ENCODE results near the gene TNNC1.

TNNC1 gene

DNA sequence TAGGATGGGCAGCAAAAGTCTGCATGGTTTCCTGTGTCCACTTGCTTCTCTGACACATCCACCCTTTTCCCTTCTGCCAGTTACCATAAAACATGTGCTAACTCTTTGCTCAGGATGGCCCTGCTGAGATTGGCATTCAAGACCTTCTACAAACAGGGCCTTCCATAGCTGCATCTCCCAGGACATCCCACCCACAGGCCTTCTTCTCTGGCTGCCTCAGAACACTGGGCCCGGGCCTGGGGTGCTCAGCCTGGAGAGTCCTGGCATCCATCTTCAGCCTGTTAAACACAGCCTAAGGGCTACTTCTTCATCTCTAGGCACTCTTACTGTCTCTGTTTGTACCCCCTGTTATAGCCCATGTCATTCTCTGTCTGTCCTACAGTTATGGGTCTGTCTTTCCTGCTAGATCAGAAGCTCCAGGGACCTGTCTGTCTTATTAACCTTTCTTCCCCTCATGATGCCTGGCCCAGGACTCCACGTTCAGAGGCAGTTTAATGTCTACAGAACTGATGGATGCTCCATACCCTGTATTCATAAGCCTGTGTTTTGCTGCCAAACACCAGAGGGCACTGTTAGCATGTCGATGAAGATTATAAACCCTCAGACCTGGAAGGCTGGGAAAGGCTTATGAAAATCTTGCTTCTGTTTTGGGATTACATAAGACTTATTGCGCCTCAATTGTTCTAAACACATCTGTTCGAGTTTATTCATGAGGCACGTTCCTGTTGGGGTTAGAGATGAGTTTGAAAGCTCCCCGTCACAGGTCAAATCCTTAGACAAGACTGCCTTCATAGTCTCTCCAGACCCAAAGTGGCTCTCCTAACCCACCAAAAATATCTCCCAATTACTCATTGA lies 25.5 kb downstream of the TNNC1 start:
- no peaks in the 10 kb centered on the region for H3K9me3 Mint-ChIP-seq
- H3K27me3 Mint-ChIP-seq = peaks cover 0 to 4% of the 10 kb centered on the region in 2 donors
- no peak overlapping the region for H3K27ac Mint-ChIP-seq
- no peaks in the 10 kb centered on the region for H3K36me3 Mint-ChIP-seq
- DNase-seq (no peak), ATAC-seq (replicated peaks) (peak; percentile 80 to 89)
- no peak overlapping the region for H3K4me3 Mint-ChIP-seq
- no peaks in the 10 kb centered on the region for H3K4me1 Mint-ChIP-seq

DNA sequence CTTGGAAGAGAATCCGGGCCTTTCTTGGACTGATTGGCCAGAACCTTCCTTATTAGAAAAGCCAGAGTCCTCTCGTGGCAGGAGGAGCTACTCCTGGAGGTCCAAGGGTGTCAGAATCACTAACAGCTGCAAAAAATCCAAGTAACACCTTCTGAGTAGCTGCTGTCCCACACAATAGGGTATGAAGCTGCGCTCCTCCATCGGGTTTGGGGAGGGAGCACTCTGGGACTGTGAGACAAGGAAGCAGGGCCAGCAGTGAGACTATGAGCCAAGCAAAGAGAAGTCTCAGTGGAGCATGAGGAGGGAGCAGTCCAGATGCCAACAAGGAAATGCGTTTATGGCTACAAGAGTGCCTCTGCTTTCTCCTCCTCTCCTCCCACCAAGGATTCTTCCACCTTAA lies 30.7 kb downstream of the TNNC1 start:
- DNase-seq (no peak), ATAC-seq (replicated peaks) (no peak)
- Mint-ChIP-seq H3K27me3 (no peaks in the 10 kb centered on the region), H3K9me3 (no peaks in the 10 kb centered on the region), H3K27ac (no peak overlapping the region), H3K4me3 (no peak overlapping the region), H3K4me1 (no peaks in the 10 kb centered on the region), H3K36me3 (peaks cover 0 to 4% of the 10 kb centered on the region in 2 donors)

DNA sequence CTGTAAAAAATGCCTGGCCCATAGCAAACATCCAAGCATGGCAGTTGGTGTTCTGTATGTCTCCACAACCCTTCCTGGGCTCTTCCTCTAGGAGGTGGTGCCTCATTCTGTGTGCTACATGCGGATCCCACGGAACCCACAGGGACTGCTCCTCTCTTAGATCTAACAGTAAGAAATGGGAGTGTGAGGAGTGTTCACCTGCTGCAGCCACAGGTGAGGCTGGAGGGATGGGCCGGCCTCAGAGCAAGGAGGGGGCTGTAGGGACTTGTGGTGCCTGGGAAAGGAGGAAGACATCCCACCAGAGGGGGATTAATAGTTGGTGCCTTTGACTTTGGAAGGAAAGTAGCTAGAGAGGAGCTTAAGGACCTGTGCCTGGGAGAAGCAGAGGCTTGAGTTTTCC lies 31.2 kb downstream of the TNNC1 start:
- ATAC-seq (replicated peaks) (no peak), DNase-seq (no peak)
- Mint-ChIP-seq H3K27ac (no peak overlapping the region), H3K27me3 (no peaks in the 10 kb centered on the region), H3K4me3 (no peak overlapping the region), H3K4me1 (no peaks in the 10 kb centered on the region), H3K36me3 (peaks cover 0 to 4% of the 10 kb centered on the region in 2 donors), H3K9me3 (no peaks in the 10 kb centered on the region)

DNA sequence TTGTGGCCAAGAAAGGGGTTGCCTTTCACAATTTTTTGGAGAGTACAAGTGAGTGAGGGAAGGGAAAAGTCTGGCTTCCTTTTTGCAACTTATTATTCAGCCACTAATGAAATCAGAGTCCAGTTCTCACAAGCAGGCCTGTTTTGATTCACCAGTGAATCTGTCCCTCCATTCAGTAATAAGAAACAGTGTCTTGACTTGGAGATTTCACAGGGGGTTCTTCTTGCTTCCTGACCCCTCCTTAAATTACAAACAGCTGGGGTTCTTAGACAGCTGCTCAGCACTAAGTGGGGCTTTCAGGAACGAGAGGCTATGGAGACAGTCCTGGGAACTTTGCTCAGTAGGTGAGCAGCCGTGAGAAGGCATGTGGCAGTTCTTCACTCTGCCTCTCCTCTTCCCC lies 33.5 kb downstream of the TNNC1 start:
- ATAC-seq (replicated peaks) (no peak), DNase-seq (no peak)
- Mint-ChIP-seq H3K36me3 (peaks cover 0 to 6% of the 10 kb centered on the region in 2 donors), H3K4me3 (no peak overlapping the region), H3K9me3 (no peaks in the 10 kb centered on the region), H3K27me3 (no peaks in the 10 kb centered on the region), H3K4me1 (peaks cover 0 to 4% of the 10 kb centered on the region in 2 donors), H3K27ac (no peak overlapping the region)

DNA sequence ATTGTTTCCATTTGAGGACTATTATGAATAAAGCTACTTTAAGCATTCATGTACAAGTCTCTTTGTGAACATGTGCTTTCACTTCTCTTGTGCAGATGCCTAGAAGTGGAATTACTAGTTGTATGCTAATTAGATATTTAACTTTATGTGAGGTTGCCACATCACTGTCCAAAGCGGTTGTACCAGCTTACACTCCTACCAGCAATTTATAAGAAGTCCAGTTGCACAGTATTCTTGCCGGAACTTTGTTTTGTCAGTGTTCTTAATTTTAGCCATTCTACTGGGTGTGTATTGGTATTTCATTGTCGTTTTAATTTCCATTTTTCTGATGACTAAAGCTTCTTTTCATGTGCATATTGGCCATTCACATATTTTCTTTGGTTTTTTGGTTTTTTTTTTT lies 38.0 kb downstream of the TNNC1 start:
- no peak for ATAC-seq (replicated peaks)
- no peak overlapping the region for H3K4me3 Mint-ChIP-seq
- H3K27me3 Mint-ChIP-seq = no peaks in the 10 kb centered on the region
- H3K4me1 Mint-ChIP-seq = peaks cover 8 to 27% of the 10 kb centered on the region in 2 donors
- DNase-seq = no peak
- no peak overlapping the region for H3K27ac Mint-ChIP-seq
- H3K36me3 Mint-ChIP-seq = peaks cover 5 to 8% of the 10 kb centered on the region in 2 donors
- H3K9me3 Mint-ChIP-seq = no peaks in the 10 kb centered on the region

DNA sequence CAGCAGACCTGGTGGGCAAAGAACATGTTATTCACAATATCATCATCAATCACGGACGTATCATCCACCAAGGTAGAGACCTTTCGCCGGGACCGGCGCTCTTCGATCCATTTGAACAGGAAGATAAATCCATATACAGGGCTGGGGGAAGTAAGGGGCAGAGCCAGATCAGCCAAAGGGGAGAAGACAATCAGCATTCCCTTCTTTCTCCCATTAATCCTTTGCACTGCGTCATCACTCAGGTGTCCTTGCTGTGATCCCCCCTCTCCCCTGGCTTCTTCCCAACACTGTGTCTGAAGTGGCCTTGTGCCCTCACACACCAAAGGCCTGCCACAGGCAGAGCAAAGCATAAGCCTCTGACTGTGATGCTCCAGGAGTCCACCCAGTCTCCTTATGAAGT lies 45.4 kb downstream of the TNNC1 start:
- Mint-ChIP-seq H3K9me3 (no peaks in the 10 kb centered on the region), H3K4me1 (peaks cover 26 to 53% of the 10 kb centered on the region in 2 donors), H3K4me3 (peak overlapping the region; percentile 94 to 95), H3K27ac (peak overlapping the region; percentile 98), H3K27me3 (no peaks in the 10 kb centered on the region), H3K36me3 (peaks cover 26 to 39% of the 10 kb centered on the region in 2 donors)
- ATAC-seq (replicated peaks) (no peak), DNase-seq (no peak)

DNA sequence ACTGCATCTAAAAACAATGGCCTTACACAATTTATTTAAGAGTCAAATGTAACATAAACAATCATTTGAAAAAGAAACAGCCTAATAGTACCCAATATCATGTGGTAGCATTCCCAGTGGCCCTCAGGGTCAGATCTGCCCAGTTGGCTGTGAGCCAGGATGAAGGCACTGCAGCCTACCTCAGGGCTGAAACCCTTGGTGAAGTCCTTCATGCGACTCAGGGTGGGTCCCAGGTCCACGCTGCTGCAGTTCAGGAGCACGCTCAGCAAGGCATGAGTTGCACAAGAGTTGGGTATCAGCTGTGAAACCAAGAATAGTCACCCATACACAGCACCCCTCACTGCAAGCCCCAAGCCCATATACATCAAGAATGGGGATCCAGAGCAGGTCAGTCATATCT lies 46.1 kb downstream of the TNNC1 start:
- ATAC-seq (replicated peaks) (no peak), DNase-seq (no peak)
- Mint-ChIP-seq H3K27ac (no peak overlapping the region), H3K36me3 (peaks cover 32 to 46% of the 10 kb centered on the region in 2 donors), H3K9me3 (no peaks in the 10 kb centered on the region), H3K27me3 (no peaks in the 10 kb centered on the region), H3K4me3 (peak overlapping the region in 1 of 2 donors; percentile 95), H3K4me1 (peaks cover 26 to 51% of the 10 kb centered on the region in 2 donors)

DNA sequence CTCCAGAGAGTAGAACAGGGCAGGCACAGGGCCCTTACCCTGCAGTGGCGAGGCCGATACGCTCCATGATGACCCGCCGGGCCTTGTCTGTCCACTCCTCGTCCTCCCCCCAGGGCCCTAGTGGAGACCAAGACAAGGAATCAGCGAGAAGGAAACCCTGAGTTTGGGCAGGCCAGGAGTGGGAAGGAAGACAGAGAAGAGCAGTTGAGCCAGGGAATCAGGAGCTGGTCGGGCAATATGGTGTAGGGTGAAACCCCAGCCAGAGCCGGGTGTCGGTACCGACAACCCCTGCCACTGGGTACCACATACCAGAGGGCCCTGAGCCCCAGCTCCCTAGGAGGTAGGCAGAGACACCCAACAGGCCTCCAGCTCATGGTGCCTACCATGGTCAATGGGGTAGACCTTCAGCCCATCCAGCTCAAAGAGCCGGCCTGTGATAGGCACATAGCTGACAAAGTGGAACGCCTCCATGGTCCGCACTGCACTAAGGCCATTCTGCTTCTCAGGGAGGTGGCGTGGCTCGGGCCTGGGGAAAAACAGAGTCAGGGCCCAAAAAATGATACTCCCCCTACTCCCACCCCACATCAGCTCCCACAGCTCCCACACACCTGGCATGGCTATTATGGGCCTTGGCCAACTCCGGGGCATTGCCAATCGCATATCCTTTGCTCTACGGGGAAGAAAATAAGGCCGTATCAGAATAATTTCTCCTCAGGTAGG lies 46.9 kb downstream of the TNNC1 start:
- Mint-ChIP-seq H3K9me3 (no peaks in the 10 kb centered on the region), H3K36me3 (peaks cover 36 to 52% of the 10 kb centered on the region in 2 donors), H3K4me1 (peaks cover 26 to 42% of the 10 kb centered on the region in 2 donors), H3K27me3 (no peaks in the 10 kb centered on the region), H3K27ac (no peak overlapping the region), H3K4me3 (no peak overlapping the region)
- ATAC-seq (replicated peaks) = no peak
- no peak for DNase-seq

DNA sequence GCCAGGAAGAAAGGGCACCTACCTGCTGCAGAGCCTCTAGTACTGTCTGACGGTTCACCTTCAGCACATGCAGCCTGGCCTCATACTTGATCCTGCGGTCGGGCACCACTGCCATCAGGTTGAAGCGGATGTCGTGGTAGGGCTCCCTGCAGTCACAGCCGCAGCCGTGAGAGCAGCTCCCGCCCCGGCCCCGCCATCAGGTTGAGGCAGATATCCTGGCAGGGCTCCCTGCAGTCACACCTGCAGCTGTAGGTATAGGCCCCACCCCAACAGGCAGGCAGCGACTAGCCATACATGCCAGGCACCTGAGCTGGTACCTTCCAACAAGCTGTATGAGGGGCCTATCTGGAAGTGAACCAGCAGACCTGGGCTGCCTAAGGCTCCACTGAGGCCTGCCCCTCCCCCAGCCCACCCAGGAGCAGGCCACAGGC lies 47.6 kb downstream of the TNNC1 start:
- peaks cover 20 to 35% of the 10 kb centered on the region in 2 donors for H3K4me1 Mint-ChIP-seq
- no peak overlapping the region for H3K27ac Mint-ChIP-seq
- DNase-seq = no peak
- H3K9me3 Mint-ChIP-seq = no peaks in the 10 kb centered on the region
- H3K27me3 Mint-ChIP-seq = no peaks in the 10 kb centered on the region
- no peak overlapping the region for H3K4me3 Mint-ChIP-seq
- no peak for ATAC-seq (replicated peaks)
- peaks cover 41 to 60% of the 10 kb centered on the region in 2 donors for H3K36me3 Mint-ChIP-seq

DNA sequence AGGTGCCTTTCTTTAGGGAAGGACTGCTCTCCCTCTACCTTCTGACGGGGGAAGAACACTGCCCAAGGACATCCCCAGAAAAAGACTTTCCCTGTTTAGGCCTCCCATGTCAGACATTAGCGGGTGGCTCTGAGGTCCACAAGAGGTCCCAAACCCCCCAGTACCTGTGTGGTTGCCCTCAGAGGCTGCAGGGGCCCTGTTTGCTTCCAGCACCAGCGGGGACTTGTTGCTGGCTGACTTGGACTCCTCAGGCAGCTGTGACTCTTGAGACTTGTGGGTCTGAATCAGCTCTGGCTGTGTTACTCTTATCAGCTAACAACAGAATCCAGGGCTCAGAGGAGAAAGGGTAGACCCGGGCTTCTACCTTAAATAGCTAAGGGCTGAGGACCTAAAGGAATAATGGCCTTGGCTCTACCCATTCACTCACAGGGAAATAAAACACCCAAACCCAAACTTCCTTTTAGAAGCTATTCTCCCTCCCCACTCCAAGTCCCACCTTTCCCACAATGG lies 48.2 kb downstream of the TNNC1 start:
- DNase-seq (no peak), ATAC-seq (replicated peaks) (no peak)
- Mint-ChIP-seq H3K36me3 (peaks cover 39 to 65% of the 10 kb centered on the region in 2 donors), H3K27me3 (no peaks in the 10 kb centered on the region), H3K4me3 (no peak overlapping the region), H3K9me3 (no peaks in the 10 kb centered on the region), H3K27ac (no peak overlapping the region), H3K4me1 (peaks cover 20 to 29% of the 10 kb centered on the region in 2 donors)

DNA sequence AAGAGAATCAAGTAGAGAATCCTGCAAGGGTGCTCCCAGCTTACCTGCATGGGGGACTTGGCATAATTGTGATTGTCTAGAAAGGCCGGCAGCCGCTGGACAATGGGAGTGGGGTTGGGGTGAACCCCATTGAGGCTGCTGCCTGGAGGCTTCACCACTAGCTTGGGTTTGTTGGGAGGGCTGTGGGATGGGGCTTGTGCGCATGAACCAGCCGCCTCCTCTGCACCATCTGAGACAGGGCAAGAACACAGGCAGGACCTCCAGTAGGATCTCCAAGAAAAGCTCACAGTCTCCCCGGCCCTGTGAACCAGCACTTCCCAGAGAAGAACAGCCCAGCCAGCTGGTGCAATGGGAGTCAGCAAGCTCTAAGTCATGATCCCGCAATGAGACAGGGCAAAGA lies 48.8 kb downstream of the TNNC1 start:
- no peak overlapping the region for H3K4me3 Mint-ChIP-seq
- no peaks in the 10 kb centered on the region for H3K27me3 Mint-ChIP-seq
- H3K9me3 Mint-ChIP-seq = no peaks in the 10 kb centered on the region
- DNase-seq (no peak), ATAC-seq (replicated peaks) (no peak)
- H3K4me1 Mint-ChIP-seq = peaks cover 20 to 27% of the 10 kb centered on the region in 2 donors
- peaks cover 39 to 71% of the 10 kb centered on the region in 2 donors for H3K36me3 Mint-ChIP-seq
- H3K27ac Mint-ChIP-seq = no peak overlapping the region

DNA sequence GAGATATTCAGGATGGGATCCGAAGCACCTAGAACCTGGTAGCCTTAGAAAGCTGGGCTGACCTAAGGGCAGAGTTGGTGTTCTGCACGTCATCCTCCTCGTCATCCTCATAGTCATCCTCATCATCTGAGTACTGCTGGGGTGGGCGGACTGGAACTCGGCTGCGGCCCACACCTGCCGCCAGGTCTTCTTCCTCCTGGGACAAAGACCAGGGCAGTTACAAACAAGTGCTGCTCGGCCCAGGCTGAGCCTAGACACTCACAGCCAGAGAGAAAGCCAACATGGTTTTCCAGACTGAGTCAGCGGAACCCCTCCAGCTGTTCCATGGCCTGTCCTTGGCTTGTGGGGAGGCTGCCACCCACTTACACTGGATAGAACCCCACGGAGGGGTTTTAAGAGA lies 49.5 kb downstream of the TNNC1 start:
- Mint-ChIP-seq H3K4me3 (no peak overlapping the region), H3K27ac (peak overlapping the region; percentile 20), H3K9me3 (no peaks in the 10 kb centered on the region), H3K27me3 (no peaks in the 10 kb centered on the region), H3K36me3 (peaks cover 42 to 75% of the 10 kb centered on the region in 2 donors), H3K4me1 (peaks cover 20 to 27% of the 10 kb centered on the region in 2 donors)
- ATAC-seq (replicated peaks) = no peak
- DNase-seq = no peak

DNA sequence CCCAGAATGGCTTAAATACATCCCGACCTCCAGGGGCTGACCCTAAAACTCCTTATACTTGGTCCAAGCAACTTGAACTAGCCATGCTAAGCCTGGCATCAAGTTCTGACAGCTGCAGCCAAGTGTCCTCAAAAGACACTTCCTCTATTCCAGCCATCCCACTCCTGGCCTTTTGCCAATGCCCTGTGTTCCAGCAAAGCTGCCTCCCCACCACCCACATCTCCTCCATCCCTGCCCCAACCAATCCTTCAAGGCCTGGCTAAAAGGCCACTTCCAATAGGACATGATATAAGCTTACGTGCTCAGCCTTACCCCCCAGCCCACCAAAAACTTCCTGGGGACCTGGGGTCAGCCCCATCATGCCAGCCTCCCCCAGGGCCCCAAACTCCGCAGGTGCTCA lies 49.9 kb downstream of the TNNC1 start:
- DNase-seq = no peak
- H3K4me1 Mint-ChIP-seq = peaks cover 18 to 23% of the 10 kb centered on the region in 2 donors
- ATAC-seq (replicated peaks) = no peak
- peaks cover 42 to 80% of the 10 kb centered on the region in 2 donors for H3K36me3 Mint-ChIP-seq
- H3K27ac Mint-ChIP-seq = peak overlapping the region; percentile 47
- no peaks in the 10 kb centered on the region for H3K27me3 Mint-ChIP-seq
- H3K4me3 Mint-ChIP-seq = no peak overlapping the region
- H3K9me3 Mint-ChIP-seq = no peaks in the 10 kb centered on the region

DNA sequence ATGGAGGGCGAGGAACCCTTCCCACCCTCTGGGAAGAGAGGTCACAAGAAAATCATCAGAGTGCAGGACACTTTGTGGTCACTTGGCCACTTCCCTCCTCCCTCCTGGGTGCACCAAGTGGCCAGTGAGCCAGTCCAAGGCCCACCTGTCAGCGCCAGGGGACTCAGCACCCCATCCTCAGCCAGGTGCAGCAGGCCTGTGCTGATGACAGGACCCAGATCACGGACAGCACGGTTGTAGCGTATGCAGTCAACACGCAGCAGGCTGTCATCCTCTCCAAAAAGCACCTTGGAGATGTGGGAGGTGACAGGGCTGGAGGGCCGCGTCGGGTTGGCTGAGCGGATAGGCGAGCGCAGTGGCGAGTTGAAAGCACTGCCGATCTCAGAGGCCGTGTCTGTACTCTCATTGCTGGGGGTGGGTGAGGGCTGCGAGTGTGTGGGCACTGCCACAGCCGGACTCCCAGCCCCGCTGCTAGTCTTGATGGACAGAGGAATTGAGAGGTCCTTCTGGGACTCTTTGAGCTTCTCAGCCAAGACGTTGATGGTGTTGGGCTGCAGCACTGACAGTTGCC lies 50.5 kb downstream of the TNNC1 start:
- peaks cover 41 to 80% of the 10 kb centered on the region in 2 donors for H3K36me3 Mint-ChIP-seq
- no peaks in the 10 kb centered on the region for H3K9me3 Mint-ChIP-seq
- ATAC-seq (replicated peaks) = no peak
- H3K4me3 Mint-ChIP-seq = no peak overlapping the region
- no peaks in the 10 kb centered on the region for H3K27me3 Mint-ChIP-seq
- peak overlapping the region; percentile 20 for H3K27ac Mint-ChIP-seq
- no peak for DNase-seq
- H3K4me1 Mint-ChIP-seq = peaks cover 12 to 17% of the 10 kb centered on the region in 2 donors
